ENCODE data around the gene CPAMD8. TPM values are rescaled to one million over a fixed set of nuclear protein-coding genes. Genes with fewer than 3 reads are reported as not detected.

The CPAMD8 gene
- total RNA-seq, 4 donors from 2014 or later, result 6.0 to 15.6 (median 7.6) TPM

DNA sequence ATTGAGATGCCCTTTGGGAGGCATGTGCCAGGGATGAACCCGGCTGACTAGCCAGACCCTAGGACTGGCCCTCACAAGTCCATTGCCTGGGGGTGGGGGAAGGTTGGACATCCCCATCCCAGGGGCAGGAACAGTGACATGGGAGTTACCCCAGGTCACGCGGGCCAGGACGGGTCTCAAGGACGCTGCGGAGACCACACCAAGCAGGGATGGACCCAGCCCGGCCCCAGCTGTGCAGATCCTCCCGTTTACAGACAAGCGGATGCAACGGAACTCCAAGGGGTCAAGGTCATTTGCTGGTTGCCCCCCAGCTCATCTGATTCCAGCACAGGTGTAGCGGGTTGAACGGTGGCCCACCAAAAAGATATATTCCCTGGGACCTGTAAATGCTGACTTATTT, 117.9 kb downstream of the CPAMD8 start:
- Histone ChIP-seq H3K9me3 (peaks cover 0 to 4% (median 3%) of the 10 kb centered on the region in 3 donors), H3K27ac (no peak overlapping the region), H3K4me1 (no peaks in the 10 kb centered on the region), H3K4me3 (no peak overlapping the region), H3K27me3 (no peaks in the 10 kb centered on the region), H3K36me3 (no peaks in the 10 kb centered on the region)
- DNase-seq (no peak), ATAC-seq (no peak)
- in situ Hi-C loops (cut with MboI; ENCODE audit: low sequenced_read_pairs in 4 of 4), result no loop called here
- no peak for TF ChIP-seq POLR2A (IDR thresholded peaks at IDR 0.05)
- no peak for TF ChIP-seq CTCF (IDR thresholded peaks at IDR 0.05 in 4 of 5, conservative IDR thresholded peaks at IDR 0.05 in 1 of 5)
- intact Hi-C loops (cut with DNase I; ENCODE audit: low total_unique reads), result no loop called here

GRCh38 chr19:16904599-16904998, 122.0 kb downstream of the CPAMD8 start:
- intact Hi-C loops (cut with DNase I; ENCODE audit: low total_unique reads) (no loop called here), in situ Hi-C loops (cut with MboI; ENCODE audit: low sequenced_read_pairs in 4 of 4) (no loop called here)
- Histone ChIP-seq H3K9me3 (no peaks in the 10 kb centered on the region), H3K27ac (no peak overlapping the region), H3K27me3 (no peaks in the 10 kb centered on the region), H3K4me3 (no peak overlapping the region), H3K36me3 (no peaks in the 10 kb centered on the region), H3K4me1 (no peaks in the 10 kb centered on the region)
- no peak for TF ChIP-seq POLR2A (IDR thresholded peaks at IDR 0.05)
- TF ChIP-seq CTCF (IDR thresholded peaks at IDR 0.05 in 4 of 5, conservative IDR thresholded peaks at IDR 0.05 in 1 of 5), result no peak
- ATAC-seq (no peak), DNase-seq (no peak)

- no peak for TF ChIP-seq CTCF (IDR thresholded peaks at IDR 0.05 in 4 of 5, conservative IDR thresholded peaks at IDR 0.05 in 1 of 5)
- no peak for TF ChIP-seq POLR2A (IDR thresholded peaks at IDR 0.05)
- DNase-seq (no peak), ATAC-seq (no peak)
- intact Hi-C loops (cut with DNase I; ENCODE audit: low total_unique reads), result no loop called here
- Histone ChIP-seq H3K9me3 (no peaks in the 10 kb centered on the region), H3K27me3 (no peaks in the 10 kb centered on the region), H3K4me3 (no peak overlapping the region), H3K4me1 (no peaks in the 10 kb centered on the region), H3K27ac (no peak overlapping the region), H3K36me3 (no peaks in the 10 kb centered on the region)
- in situ Hi-C loops (cut with MboI; ENCODE audit: low sequenced_read_pairs in 4 of 4), result no loop called here
These were observed 123.3 kb downstream of the CPAMD8 start for GRCh38 chr19:16903347-16903746.

DNA sequence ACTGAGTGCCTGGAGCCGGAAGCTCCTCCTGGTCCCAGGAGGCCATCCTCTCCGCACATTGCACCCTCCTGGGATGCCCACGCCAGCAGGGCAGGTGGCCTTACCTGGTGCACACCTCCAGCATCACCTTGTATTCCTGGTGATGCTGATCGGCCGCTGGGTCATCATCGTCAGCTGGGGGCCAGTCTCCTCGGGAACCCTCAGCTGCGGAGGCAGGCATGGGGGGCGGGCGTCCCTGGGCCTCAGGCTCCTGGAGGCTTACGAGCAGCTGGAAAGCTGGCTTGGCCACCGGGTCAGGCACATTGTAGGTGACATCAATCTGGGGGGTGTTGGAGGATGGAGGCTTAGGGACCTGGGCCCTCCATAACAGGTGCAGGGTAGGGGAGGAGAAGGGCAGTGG, 124.1 kb downstream of the CPAMD8 start:
- intact Hi-C loops (cut with DNase I; ENCODE audit: low total_unique reads) (no loop called here), in situ Hi-C loops (cut with MboI; ENCODE audit: low sequenced_read_pairs in 4 of 4) (no loop called here)
- no peak overlapping the region for H3K27ac ChIP-seq
- ATAC-seq (no peak), DNase-seq (no peak)
- no peaks in the 10 kb centered on the region for H3K36me3 ChIP-seq
- H3K27me3 ChIP-seq, result peaks cover 0 to 4% (median 0%) of the 10 kb centered on the region in 3 donors
- no peaks in the 10 kb centered on the region for H3K4me1 ChIP-seq
- H3K9me3 ChIP-seq, result no peaks in the 10 kb centered on the region
- no peak for TF ChIP-seq CTCF (IDR thresholded peaks at IDR 0.05 in 4 of 5, conservative IDR thresholded peaks at IDR 0.05 in 1 of 5)
- no peak for TF ChIP-seq POLR2A (IDR thresholded peaks at IDR 0.05)
- H3K4me3 ChIP-seq, result no peak overlapping the region

DNA sequence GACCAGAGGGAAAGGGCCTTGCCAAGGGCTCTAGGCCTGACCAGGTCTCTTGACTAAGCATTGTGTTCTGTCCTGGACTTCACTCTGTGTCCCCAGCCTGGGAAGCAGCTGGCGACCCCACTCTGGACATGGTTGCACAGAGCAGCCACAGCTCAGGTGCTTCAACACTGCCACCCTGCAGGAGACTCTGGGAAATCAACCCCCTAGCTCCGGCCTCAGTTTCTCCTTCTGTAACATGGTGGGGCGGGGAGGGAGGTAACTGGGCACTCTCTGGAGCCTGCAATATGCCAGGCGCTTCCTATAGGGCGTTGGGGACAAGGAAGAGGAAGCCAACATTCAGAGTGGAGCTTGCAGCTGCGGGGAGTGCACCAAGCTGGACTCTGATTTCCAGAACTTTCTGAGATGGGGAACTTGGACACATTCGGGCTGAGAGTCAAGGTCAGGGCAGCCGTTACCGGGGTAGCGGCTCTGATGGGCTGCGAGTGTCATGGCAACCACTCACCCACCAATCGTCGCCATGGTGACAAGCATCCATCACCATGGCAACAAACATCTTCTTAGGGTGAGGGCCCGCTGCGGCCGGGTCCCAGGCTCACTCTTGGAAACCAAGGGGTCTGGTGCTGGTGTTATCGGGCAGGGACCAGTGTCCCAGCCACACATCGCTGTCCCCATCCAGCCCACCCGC, 125.0 kb downstream of the CPAMD8 start:
- Histone ChIP-seq H3K4me1 (no peaks in the 10 kb centered on the region), H3K36me3 (no peaks in the 10 kb centered on the region), H3K27me3 (peaks cover 0 to 11% (median 3%) of the 10 kb centered on the region in 3 donors), H3K27ac (no peak overlapping the region), H3K9me3 (no peaks in the 10 kb centered on the region), H3K4me3 (no peak overlapping the region)
- intact Hi-C loops (cut with DNase I; ENCODE audit: low total_unique reads) (no loop called here), in situ Hi-C loops (cut with MboI; ENCODE audit: low sequenced_read_pairs in 4 of 4) (no loop called here)
- TF ChIP-seq POLR2A (IDR thresholded peaks at IDR 0.05), result no peak
- TF ChIP-seq CTCF (IDR thresholded peaks at IDR 0.05 in 4 of 5, conservative IDR thresholded peaks at IDR 0.05 in 1 of 5), result no peak
- ATAC-seq (no peak), DNase-seq (no peak)
